Spinal cord (tissue), 10 donors: ENCODE measurements around the gene COPS3. TPM values are rescaled to one million over a fixed set of nuclear protein-coding genes. Genes with fewer than 3 reads are reported as not detected.

Source experiments
- DNase-seq, 6 donors: peaks; one replicate each; pipeline versions ENCODE4 v3.0.0 to v3.0.0-alpha.2; 2013 to 2015; ENCODE audit warnings: low spot score in 6 of 6, low read depth in 4 of 6
- H3K27ac ChIP-seq: one replicate; pipeline ENCODE4 v1.5.1; 2013; ENCODE audit warnings: low read depth, low read length, control low read depth
- H3K27me3 ChIP-seq: one replicate; pipeline ENCODE4 v1.6.1; 2013; ENCODE audit warnings: low read length; ENCODE audit not compliant: control insufficient read depth, insufficient read depth
- H3K36me3 ChIP-seq: one replicate; pipeline ENCODE4 v1.6.1; 2013; ENCODE audit warnings: low read length; ENCODE audit not compliant: control insufficient read depth, insufficient read depth
- H3K4me1 ChIP-seq: one replicate; pipeline ENCODE4 v1.6.1; 2013; ENCODE audit warnings: low read length; ENCODE audit not compliant: control insufficient read depth, insufficient read depth
- H3K4me3 ChIP-seq: one replicate; pipeline ENCODE4 v1.5.1; 2013; ENCODE audit warnings: low read depth, low read length, control low read depth
- H3K9me3 ChIP-seq: one replicate; pipeline ENCODE4 v1.6.1; 2013; ENCODE audit warnings: low read length; ENCODE audit not compliant: control insufficient read depth, insufficient read depth
- WGBS: methylation state at CpG from one replicate; pipeline ENCODE4 v1.1.5; 2013; ENCODE audit warnings: missing lambda C conversion rate; ENCODE audit not compliant: insufficient coverage; 5-methylcytosine and 5-hydroxymethylcytosine counted together
- polyA plus RNA-seq, 2 donors: library from polyadenylated mRNA; unstranded; fragments of 120-200 nt; gene quantifications; one replicate each; pipeline ENCODE4 v1.2.1, GENCODE V29; 2013; ENCODE audit not compliant: insufficient read length in 2 of 2
- total RNA-seq, 2 donors: library from RNA; depleted of rRNA in 1 of 2; stranded (reverse); fragments of 120-200 nt in 1 of 2; fragments of >200 nt in 1 of 2; gene quantifications; one replicate each; pipeline versions ENCODE4 v1.2.3 to v1.2.4, GENCODE V29; 2013 to 2014
- donor health status: healthy.

The COPS3 gene
- total and polyA plus RNA-seq, 4 donors = 76.5 to 97.5 (median 91.2) TPM

- H3K9me3 ChIP-seq = no peaks in the 10 kb centered on the region
- H3K4me1 ChIP-seq = peaks cover 7% of the 10 kb centered on the region
- no peak for DNase-seq
- peaks cover 98% of the 10 kb centered on the region for H3K36me3 ChIP-seq
- no peak overlapping the region for H3K27ac ChIP-seq
- no peak overlapping the region for H3K4me3 ChIP-seq
- WGBS = 78% methylated on average over 8 of the region's 8 CpGs
- H3K27me3 ChIP-seq = no peaks in the 10 kb centered on the region
These were observed 56.9 kb downstream of the COPS3 start for GRCh38 chr17:17224137-17224536.

DNA sequence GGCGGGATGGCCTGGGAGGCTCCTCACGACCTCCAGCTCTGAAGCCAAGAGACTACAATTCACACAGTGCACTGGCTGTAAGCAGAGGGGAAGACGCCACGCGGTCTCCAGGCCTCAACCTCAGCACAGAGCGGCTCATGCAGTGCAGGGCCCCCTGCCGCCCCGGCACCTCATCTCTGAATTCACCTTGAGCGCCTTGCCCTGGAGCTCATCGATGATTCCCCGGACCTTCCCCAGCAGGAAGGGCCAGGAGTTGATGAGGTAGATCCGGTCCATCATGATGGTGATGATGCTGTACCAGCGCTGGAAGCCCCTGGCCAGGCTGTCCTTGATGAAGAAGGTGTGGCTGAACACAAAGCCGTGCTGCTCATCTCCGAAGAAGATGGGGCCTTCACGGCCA is 57.3 kb downstream of the COPS3 start:
- peaks cover 98% of the 10 kb centered on the region for H3K36me3 ChIP-seq

GRCh38 chr17:17221329-17221728 is 59.7 kb downstream of the COPS3 start:
- H3K27ac ChIP-seq = no peak overlapping the region
- H3K4me3 ChIP-seq = no peak overlapping the region
- no peak for DNase-seq
- no peaks in the 10 kb centered on the region for H3K27me3 ChIP-seq
- H3K9me3 ChIP-seq = no peaks in the 10 kb centered on the region
- WGBS = 80% methylated on average over 19 of the region's 22 CpGs
- H3K36me3 ChIP-seq = peaks cover 98% of the 10 kb centered on the region
- no peaks in the 10 kb centered on the region for H3K4me1 ChIP-seq

More for the DNA sequence above, 57.3 kb downstream of the COPS3 start:
- DNase-seq = no peak
- H3K4me3 ChIP-seq = no peak overlapping the region
- H3K27ac ChIP-seq = no peak overlapping the region
- no peaks in the 10 kb centered on the region for H3K27me3 ChIP-seq
- 97% methylated on average over 16 of the region's 16 CpGs for WGBS
- peaks cover 3% of the 10 kb centered on the region for H3K4me1 ChIP-seq
- H3K9me3 ChIP-seq = no peaks in the 10 kb centered on the region

DNA sequence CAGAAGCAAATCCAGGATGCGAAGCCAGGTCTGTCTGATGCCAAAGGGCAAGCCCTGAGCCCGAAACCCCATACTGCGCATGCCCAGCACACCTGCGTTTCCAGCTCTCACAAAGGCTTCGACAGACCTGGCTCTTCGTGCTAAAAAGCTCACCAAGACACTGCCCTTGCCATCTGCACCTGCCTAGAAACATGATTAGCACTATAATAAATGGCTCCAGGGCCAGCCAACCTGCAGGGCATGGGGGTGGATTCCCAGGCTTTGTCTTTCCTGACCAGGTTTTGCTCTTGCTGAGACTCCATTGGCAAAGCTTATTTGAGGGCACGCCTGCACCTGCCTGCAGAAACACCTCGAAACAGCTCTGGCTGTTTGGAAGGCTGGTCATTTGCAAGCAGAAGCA is 60.5 kb downstream of the COPS3 start:
- Histone ChIP-seq H3K27me3 (no peaks in the 10 kb centered on the region), H3K4me3 (no peak overlapping the region), H3K9me3 (no peaks in the 10 kb centered on the region), H3K4me1 (no peaks in the 10 kb centered on the region), H3K27ac (no peak overlapping the region), H3K36me3 (peaks cover 98% of the 10 kb centered on the region)
- DNase-seq = no peak
- 91% methylated on average over 8 of the region's 8 CpGs for WGBS

- H3K9me3 ChIP-seq = no peaks in the 10 kb centered on the region
- WGBS = 100% methylated on average over 3 of the region's 3 CpGs
- H3K27me3 ChIP-seq = no peaks in the 10 kb centered on the region
- H3K27ac ChIP-seq = no peak overlapping the region
- H3K36me3 ChIP-seq = peaks cover 98% of the 10 kb centered on the region
- no peaks in the 10 kb centered on the region for H3K4me1 ChIP-seq
- no peak for DNase-seq
- H3K4me3 ChIP-seq = no peak overlapping the region
These were observed 63.1 kb downstream of the COPS3 start for GRCh38 chr17:17217995-17218394.

DNA sequence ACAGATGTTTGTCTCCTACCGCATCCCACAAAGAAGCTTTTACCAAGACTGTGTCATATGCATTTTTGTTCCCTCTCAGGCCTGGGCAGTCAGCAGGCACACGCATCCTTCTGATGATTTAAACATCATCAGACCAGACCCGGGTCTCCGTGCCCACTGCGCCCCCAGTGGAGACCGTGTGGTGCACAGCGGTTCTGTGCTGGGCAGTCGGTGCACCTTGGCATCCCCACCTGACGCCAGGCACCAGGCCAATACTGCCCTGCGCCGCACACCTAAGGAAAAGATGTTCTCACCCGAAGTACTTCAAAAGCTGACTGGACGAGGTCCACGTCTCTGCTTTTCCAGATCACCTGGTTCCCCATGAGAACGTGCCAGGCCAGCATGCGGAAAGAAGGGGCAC is 64.3 kb downstream of the COPS3 start:
- WGBS = 89% methylated on average over 16 of the region's 16 CpGs
- H3K4me3 ChIP-seq = no peak overlapping the region
- no peaks in the 10 kb centered on the region for H3K27me3 ChIP-seq
- DNase-seq = no peak
- H3K27ac ChIP-seq = no peak overlapping the region
- H3K4me1 ChIP-seq = no peaks in the 10 kb centered on the region
- H3K36me3 ChIP-seq = peaks cover 97% of the 10 kb centered on the region
- no peaks in the 10 kb centered on the region for H3K9me3 ChIP-seq

GRCh38 chr17:17216236-17216635 is 64.8 kb downstream of the COPS3 start:
- H3K9me3 ChIP-seq = no peaks in the 10 kb centered on the region
- no peak overlapping the region for H3K4me3 ChIP-seq
- H3K27me3 ChIP-seq = no peaks in the 10 kb centered on the region
- WGBS = 96% methylated on average over 13 of the region's 17 CpGs
- peaks cover 95% of the 10 kb centered on the region for H3K36me3 ChIP-seq
- H3K4me1 ChIP-seq = no peaks in the 10 kb centered on the region
- no peak overlapping the region for H3K27ac ChIP-seq
- no peak for DNase-seq

GRCh38 chr17:17215575-17215974 is 65.5 kb downstream of the COPS3 start:
- Histone ChIP-seq H3K4me3 (no peak overlapping the region), H3K27me3 (no peaks in the 10 kb centered on the region), H3K27ac (no peak overlapping the region), H3K36me3 (peaks cover 95% of the 10 kb centered on the region), H3K9me3 (no peaks in the 10 kb centered on the region), H3K4me1 (no peaks in the 10 kb centered on the region)
- WGBS = 97% methylated on average over 6 of the region's 8 CpGs
- no peak for DNase-seq

- no peak overlapping the region for H3K27ac ChIP-seq
- no peak for DNase-seq
- H3K4me3 ChIP-seq = no peak overlapping the region
- no peaks in the 10 kb centered on the region for H3K9me3 ChIP-seq
- WGBS = 85% methylated on average over 16 of the region's 27 CpGs
- H3K36me3 ChIP-seq = peaks cover 90% of the 10 kb centered on the region
- H3K27me3 ChIP-seq = no peaks in the 10 kb centered on the region
- H3K4me1 ChIP-seq = no peaks in the 10 kb centered on the region
These were observed 66.2 kb downstream of the COPS3 start for GRCh38 chr17:17214646-17215436.

DNA sequence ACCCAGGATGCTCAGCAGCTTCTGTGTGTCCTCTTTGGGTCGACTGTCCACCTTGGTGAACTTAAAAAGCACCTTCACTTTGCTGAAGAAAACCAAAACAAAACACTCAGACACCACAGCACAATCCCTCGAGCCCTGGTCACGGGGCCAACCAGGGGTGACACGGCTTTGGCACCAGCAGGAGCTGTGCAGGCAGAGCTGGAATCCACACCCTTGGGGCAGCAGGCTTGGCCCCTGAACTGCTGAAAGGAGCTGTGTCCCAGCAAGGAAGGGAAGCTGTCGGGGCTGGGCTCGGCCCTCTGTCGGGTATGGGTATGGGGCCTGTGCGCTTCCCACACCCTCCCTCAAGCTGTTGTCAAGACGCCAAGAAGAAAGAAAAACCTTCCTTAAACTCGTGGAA is 67.3 kb downstream of the COPS3 start:
- H3K27me3 ChIP-seq = no peaks in the 10 kb centered on the region
- no peaks in the 10 kb centered on the region for H3K9me3 ChIP-seq
- no peaks in the 10 kb centered on the region for H3K4me1 ChIP-seq
- no peak overlapping the region for H3K4me3 ChIP-seq
- 94% methylated on average over 4 of the region's 10 CpGs for WGBS
- peaks cover 79% of the 10 kb centered on the region for H3K36me3 ChIP-seq
- H3K27ac ChIP-seq = no peak overlapping the region
- no peak for DNase-seq
